ENCODE measurements around the gene INPP5D. TPM values are rescaled to one million over a fixed set of nuclear protein-coding genes. Genes with fewer than 3 reads are reported as not detected.
"Not testable (repeated sequence)": the region's sequence is repeated elsewhere in the genome, so short reads cannot be mapped to it uniquely, and the experiment has no call there.

INPP5D gene
- total RNA-seq, 1 donor from 2014 or later: 6.2 TPM

- no peak for ATAC-seq
Observed at GRCh38 chr2:233184669-233185068, 124.5 kb downstream of the INPP5D start.

DNA sequence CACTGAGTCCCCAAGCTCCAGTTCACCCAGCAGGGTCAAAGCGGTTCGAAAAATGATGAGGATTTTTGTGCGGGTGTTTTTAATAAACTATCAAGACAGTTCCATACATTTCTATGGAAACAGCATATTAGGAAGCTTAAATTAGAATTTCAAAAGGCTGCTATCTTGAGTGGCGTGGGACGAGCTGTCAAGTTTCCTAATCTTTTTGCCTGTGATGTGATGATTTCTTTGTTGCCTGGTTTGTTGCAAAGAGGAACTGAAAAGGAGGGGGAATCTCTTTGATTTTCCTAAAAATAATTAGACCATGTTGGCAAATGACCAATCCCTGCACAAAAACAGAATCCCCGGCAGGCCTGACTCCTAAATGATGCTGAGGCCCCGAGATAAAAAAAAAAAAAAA is 125.2 kb downstream of the INPP5D start:
- ATAC-seq: no peak

DNA sequence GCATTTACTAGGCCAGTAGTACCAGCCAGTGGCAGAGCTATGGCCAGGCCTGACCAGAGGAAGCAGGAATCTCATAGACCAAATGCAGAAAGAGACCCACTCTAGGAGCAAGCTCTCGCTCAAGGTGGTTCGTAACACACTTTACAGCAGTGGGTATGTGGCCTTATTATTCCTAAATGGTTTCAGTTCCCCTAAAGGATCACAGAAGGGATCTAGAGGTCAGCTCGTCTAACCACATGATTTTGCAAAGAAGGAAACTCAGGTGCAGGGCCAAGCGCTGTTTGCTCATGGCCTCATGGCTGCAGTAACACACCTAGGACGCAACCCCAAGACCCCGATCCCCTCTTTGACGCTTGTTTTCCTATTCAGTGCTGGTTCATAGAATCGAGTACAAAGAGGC is 125.8 kb downstream of the INPP5D start:
- ATAC-seq: no peak

GRCh38 chr2:233186851-233187250 is 126.7 kb downstream of the INPP5D start:
- no peak for ATAC-seq

DNA sequence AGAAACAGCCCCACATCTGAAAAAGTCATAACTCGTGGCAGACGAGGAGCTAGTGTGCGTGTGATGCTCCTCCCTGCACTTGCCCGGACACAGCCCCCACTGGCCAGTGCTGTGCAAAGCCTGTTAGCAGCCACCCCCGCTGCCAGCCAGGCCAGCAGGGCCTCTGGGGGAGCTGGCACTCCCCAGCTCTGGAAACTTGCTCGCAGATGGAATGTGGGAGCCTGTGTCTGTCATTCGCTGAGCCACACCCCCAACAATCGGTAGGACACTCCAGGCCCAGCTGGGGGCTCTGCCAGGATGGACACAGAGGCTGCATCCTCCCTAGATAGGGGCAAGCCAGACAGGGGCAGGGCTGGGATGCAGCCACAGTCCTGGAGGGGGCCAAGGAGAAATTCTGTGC is 128.9 kb downstream of the INPP5D start:
- ATAC-seq: no peak

DNA sequence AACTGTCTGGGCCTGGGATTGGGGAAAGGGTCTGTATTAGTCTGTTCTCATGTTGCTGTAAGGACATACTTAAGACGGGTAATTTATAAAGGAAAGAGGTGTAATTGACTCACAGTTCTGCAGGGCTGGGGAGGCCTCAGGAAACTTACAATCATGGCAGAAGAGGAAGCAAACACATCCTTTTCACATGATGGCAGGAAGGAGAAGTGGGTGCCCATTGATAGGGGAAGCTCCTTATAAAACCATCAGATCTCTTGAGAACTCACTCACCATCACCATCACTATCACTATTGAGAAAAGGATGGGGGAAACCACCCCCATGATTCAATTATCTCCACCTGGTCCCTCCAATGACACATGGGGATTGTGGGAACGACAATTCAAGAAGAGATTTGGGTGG is 130.9 kb downstream of the INPP5D start:
- ATAC-seq: not testable (repeated sequence)

DNA sequence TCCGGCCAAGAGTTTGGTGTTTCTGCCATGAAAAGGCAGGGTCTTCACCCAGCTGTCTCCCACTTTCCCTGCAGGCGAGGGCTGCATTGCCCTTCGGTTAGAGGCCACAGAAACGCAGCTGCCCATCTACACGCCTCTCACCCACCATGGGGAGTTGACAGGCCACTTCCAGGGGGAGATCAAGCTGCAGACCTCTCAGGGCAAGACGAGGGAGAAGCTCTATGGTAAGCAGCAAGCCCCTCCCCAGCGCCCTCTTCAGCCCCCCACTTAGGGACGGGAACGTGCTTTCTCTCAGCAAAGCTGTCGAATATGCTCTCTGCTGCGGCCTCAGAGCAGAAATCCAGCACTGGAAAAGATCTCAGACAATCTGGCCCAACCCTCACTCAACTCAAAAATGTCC is 133.6 kb downstream of the INPP5D start:
- no peak for ATAC-seq

DNA sequence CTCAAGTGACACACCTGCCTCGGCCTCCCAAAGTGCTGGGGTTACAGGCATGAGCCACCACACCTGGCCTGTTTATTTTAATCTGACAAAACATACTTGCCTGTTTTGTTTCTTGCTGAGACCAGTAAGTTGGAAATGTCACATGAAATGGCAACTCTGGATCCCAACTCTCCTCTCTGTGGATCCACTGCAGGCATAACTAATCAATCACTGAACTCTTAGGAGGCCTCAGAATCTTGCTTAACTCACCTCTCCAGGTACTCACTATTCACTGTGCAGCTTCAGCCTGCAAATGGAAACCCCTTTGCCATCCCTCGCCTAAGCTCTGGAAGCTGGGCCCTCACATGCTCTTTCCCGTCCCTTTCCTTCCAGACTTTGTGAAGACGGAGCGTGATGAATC is 134.9 kb downstream of the INPP5D start:
- no peak for ATAC-seq

- no peak for ATAC-seq
Observed at GRCh38 chr2:233197022-233197421, 136.9 kb downstream of the INPP5D start.

- ATAC-seq: no peak
Observed at GRCh38 chr2:233198026-233198425, 137.9 kb downstream of the INPP5D start.

DNA sequence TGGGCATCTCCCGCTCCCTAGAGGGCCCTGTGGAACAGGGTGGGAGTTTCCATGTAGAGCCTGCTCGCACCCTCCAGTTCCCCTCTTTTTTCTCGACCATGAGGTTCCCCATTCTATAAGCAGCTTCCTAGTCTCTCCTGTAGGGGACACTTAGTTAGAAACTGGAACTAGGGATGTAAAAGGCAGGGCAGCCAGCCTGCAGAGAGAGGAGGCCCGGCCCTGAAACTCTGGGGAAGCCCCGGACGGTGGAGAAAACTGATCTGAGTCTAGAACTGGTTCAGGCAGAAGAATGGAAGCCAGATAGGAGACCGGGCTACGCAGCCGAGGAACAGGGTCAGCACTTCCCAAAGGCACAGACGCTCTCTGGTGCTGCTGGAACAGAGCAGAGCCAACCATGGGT is 139.7 kb downstream of the INPP5D start:
- no peak for ATAC-seq

DNA sequence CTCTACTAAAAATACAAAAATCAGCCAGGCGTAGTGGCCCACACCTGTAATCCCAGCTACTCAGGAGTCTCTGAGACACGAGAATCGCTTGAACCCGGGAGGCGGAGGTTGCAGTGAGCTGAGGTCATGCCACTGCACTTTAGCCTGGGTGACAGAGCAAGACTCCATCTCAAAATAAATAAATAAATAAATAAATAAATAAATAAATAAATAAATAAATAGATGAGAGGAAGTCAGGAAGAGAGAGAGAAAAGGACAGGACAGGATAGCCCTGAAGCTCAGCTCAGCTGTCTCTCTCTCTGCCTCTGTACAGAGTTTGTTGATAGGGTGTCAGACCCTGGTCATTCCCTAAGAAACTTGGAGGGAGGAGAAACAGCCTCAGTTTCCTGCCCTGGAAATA is 140.6 kb downstream of the INPP5D start:
- not testable (repeated sequence) for ATAC-seq

DNA sequence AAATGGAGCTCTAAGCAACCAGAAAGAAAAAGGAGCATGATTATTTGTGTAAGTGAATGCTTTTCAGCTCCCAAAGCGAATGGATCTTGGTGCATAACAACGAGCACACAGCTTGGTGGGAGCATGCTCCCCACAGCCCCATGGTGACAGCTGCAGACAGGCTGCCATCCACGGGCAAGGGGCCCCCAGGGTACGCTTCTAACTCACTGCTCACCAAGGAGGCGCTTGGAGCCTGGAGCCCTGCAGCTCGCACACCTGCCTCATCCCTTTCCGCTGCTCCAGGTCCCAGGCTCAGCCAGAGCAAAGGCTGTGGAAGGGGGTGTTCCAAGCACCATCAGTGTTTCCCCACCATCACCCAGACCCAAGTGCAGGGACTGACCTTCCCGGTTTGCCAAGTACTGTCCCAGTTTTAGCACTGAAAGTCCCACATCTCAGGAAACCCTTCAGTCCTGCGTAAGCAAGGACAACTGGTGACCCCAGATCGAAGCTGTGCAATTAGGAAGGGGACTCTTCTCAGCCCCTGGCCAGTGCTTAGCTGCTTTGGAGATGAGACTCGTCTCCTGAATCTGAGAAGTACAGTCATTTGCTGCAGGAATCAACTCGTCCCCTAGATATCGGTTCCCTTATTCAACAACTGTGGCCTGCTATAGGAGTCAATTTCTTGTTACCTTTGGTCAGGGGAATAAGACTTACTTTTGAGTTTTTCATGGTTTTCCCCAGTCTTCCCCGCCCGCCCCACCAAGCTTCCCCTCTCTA is 141.3 kb downstream of the INPP5D start:
- ATAC-seq: no peak

DNA sequence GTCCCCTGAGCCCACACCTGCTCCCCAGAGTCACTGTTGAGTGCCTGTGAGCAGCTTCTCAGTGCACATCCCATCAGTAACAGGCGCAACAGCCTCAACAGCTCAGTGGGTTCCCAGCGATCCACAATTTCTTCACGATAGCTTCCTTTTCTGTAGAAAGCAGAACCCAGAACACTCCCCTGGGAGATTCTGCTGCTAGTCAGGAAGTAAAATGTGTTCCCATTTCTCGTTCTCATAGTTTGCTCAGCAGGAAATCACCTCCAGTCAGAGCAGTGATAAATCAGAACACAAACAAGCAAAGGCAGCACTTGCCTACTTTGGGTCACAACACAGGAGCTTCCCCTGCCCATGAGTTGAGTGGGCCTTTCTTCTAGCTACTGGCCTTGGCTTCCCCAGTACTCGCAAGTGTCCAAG is 142.4 kb downstream of the INPP5D start:
- ATAC-seq: no peak

DNA sequence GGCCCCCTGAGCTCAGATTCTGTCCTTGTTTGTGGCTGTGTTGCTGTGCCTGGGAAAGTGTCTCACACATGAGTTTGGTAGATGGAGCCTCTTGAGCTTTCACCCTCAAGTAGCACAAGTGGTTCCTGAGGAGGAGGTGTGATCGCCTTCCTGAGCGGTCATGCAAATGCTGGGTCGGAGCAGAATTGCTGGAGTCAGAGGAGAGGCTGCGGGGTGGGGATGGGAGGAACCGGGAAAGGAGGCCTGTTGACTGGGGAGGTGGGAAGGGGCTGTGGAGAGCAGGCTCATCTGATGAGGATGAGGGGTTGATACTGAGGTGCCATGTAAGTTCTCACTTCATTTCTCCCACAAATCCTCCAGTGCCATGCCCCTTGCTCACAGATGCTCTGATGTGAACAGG is 142.9 kb downstream of the INPP5D start:
- no peak for ATAC-seq

- ATAC-seq: no peak
Observed at GRCh38 chr2:233204286-233204936, 144.3 kb downstream of the INPP5D start.

DNA sequence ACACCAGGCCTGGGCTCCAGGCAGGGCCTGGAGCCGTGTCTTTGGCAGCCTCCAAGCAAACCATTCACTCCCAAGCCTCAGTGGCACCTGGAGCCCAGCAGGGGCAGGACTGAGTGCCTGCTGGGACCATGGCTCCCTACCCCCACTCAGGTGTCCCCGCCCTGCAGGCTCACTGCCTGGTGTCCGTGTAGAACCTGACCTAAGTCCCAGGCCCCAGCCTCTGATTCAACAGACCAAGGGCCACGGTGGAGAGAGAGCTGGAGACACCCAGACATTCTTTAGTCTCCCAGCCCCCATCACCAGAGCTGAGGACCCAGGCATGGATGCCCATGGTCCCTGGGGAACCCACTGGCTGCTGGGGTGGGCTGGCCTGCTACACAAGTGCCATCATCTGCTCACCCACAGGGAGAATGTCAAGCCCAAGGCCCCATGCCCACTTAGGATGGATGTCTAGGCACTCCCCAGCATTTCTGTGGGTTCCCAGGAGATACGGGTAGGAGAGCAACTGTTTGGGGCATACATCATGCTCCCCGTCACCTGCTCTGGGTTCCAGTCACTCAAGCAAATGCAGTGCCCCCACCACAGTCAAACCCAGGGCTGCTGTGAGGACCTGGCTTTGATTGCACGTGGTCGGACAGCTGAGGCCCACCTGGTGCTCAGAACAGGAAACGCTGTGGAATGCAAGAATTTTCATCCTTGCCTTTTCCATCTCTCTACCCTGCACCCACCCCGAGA is 148.4 kb downstream of the INPP5D start:
- peak; percentile 7 for ATAC-seq

GRCh38 chr2:233209117-233209532 is 149.0 kb downstream of the INPP5D start:
- ATAC-seq: no peak

GRCh38 chr2:233209533-233210171 is 149.5 kb downstream of the INPP5D start:
- peak; percentile 59 for ATAC-seq

- no peak for ATAC-seq
Observed at GRCh38 chr2:233210281-233210680, 150.1 kb downstream of the INPP5D start.

GRCh38 chr2:233210843-233211547 is 150.9 kb downstream of the INPP5D start:
- peak; percentile 62 for ATAC-seq

DNA sequence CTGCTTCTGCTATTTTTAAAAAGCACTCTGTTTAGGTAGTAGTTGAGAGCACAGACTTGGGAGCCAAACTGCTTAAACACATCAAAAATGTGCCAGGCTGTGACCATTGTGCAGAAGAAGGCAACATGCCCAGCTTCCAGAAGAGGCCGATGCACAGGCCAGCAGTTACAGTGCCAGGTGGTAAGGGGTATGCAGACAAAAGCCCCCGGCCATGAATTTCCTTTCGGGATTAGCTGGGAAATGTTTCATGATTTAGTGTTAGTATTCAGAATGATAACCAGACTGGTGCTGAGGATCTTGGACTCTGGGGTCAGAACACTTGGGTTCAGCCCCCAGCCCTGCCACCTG is 151.4 kb downstream of the INPP5D start:
- ATAC-seq: no peak

- ATAC-seq: peak; percentile 76
Observed at GRCh38 chr2:233213011-233213410, 152.9 kb downstream of the INPP5D start.
